Stimulated activated naive CD8-positive, alpha-beta T cell treated with anti-CD3 and anti-CD28 coated beads, Interleukin-15, amount 100 ng/mL, for 72 hours (primary cell): ENCODE results near the gene GLRA1.
"Not testable (repeated sequence)": the region's sequence is repeated elsewhere in the genome, so short reads cannot be mapped to it uniquely, and the experiment has no call there.

Experiments used
- ATAC-seq: fragments of 150-1000 bp; cut with Tn5 transposase; 2 replicates; pipeline ENCODE4 v1.10.0; 2021; ENCODE audit warnings: mild to moderate bottlenecking, moderate library complexity
- DNase-seq, 2 donors: peaks; one replicate each; pipeline ENCODE4 v3.0.0; 2021 to 2022
- H3K27ac Mint-ChIP-seq, 2 donors: one replicate each; pipeline ENCODE4 v1.8.0; 2022; ENCODE audit warnings: mild to moderate bottlenecking in 2 of 2, mixed read lengths in 2 of 2, moderate library complexity in 2 of 2
- H3K27me3 Mint-ChIP-seq: one replicate; pipeline ENCODE4 v1.8.0; 2022; ENCODE audit warnings: mixed read lengths
- H3K4me1 Mint-ChIP-seq: one replicate; pipeline ENCODE4 v1.8.0; 2022; ENCODE audit warnings: mild to moderate bottlenecking, mixed read lengths
- H3K4me3 Mint-ChIP-seq, 2 donors: one replicate each; pipeline ENCODE4 v1.8.0; 2022; ENCODE audit warnings: mild to moderate bottlenecking in 2 of 2, mixed read lengths in 2 of 2, moderate library complexity in 1 of 2
- H3K9me3 Mint-ChIP-seq, 2 donors: one replicate each; pipeline ENCODE4 v1.8.0; 2022; ENCODE audit warnings: mixed read lengths in 2 of 2

Gene GLRA1

GRCh38 chr5:151901611-151902010 lies 23.0 kb downstream of the GLRA1 start:
- Mint-ChIP-seq H3K27me3 (no peaks in the 10 kb centered on the region), H3K9me3 (no peaks in the 10 kb centered on the region), H3K4me1 (peaks cover 5% of the 10 kb centered on the region), H3K27ac (no peak overlapping the region), H3K4me3 (no peak overlapping the region)
- no peak for DNase-seq
- no peak for ATAC-seq

- no peaks in the 10 kb centered on the region for H3K27me3 Mint-ChIP-seq
- H3K4me1 Mint-ChIP-seq = peaks cover 5% of the 10 kb centered on the region
- H3K27ac Mint-ChIP-seq = no peak overlapping the region
- ATAC-seq = no peak
- H3K4me3 Mint-ChIP-seq = no peak overlapping the region
- no peak for DNase-seq
- no peaks in the 10 kb centered on the region for H3K9me3 Mint-ChIP-seq
These were observed 23.8 kb downstream of the GLRA1 start for GRCh38 chr5:151900891-151901290.

- no peak overlapping the region for H3K27ac Mint-ChIP-seq
- peaks cover 5% of the 10 kb centered on the region for H3K4me1 Mint-ChIP-seq
- H3K27me3 Mint-ChIP-seq = no peaks in the 10 kb centered on the region
- H3K4me3 Mint-ChIP-seq = no peak overlapping the region
- DNase-seq = no peak
- ATAC-seq = no peak
- H3K9me3 Mint-ChIP-seq = no peaks in the 10 kb centered on the region
These were observed 25.3 kb downstream of the GLRA1 start for GRCh38 chr5:151899399-151899798.

- no peak overlapping the region for H3K4me3 Mint-ChIP-seq
- H3K9me3 Mint-ChIP-seq = no peaks in the 10 kb centered on the region
- H3K27ac Mint-ChIP-seq = no peak overlapping the region
- DNase-seq (no peak), ATAC-seq (peak; percentile 65)
- H3K4me1 Mint-ChIP-seq = peaks cover 5% of the 10 kb centered on the region
- H3K27me3 Mint-ChIP-seq = no peaks in the 10 kb centered on the region
These were observed 26.8 kb downstream of the GLRA1 start for GRCh38 chr5:151897896-151898295.

GRCh38 chr5:151897020-151897552 lies 27.6 kb downstream of the GLRA1 start:
- no peak for DNase-seq
- Mint-ChIP-seq H3K27ac (no peak overlapping the region), H3K9me3 (no peaks in the 10 kb centered on the region), H3K4me1 (peaks cover 5% of the 10 kb centered on the region), H3K4me3 (no peak overlapping the region), H3K27me3 (no peaks in the 10 kb centered on the region)
- ATAC-seq = no peak

- no peak overlapping the region for H3K27ac Mint-ChIP-seq
- H3K9me3 Mint-ChIP-seq = no peaks in the 10 kb centered on the region
- H3K4me1 Mint-ChIP-seq = peaks cover 5% of the 10 kb centered on the region
- no peak for DNase-seq
- H3K4me3 Mint-ChIP-seq = no peak overlapping the region
- ATAC-seq = no peak
- no peaks in the 10 kb centered on the region for H3K27me3 Mint-ChIP-seq
These were observed 28.5 kb downstream of the GLRA1 start for GRCh38 chr5:151896031-151896691.

- no peak overlapping the region for H3K4me3 Mint-ChIP-seq
- no peak overlapping the region for H3K27ac Mint-ChIP-seq
- no peaks in the 10 kb centered on the region for H3K9me3 Mint-ChIP-seq
- DNase-seq (no peak), ATAC-seq (no peak)
- no peaks in the 10 kb centered on the region for H3K27me3 Mint-ChIP-seq
- H3K4me1 Mint-ChIP-seq = peaks cover 5% of the 10 kb centered on the region
These were observed 29.0 kb downstream of the GLRA1 start for GRCh38 chr5:151895660-151896030.

- DNase-seq, ATAC-seq, H3K4me1 Mint-ChIP-seq, H3K27me3 Mint-ChIP-seq, H3K27ac Mint-ChIP-seq, H3K4me3 Mint-ChIP-seq, H3K9me3 Mint-ChIP-seq: not testable (repeated sequence)
These were observed 31.2 kb downstream of the GLRA1 start for GRCh38 chr5:151893485-151893884.

- H3K4me1 Mint-ChIP-seq = no peaks in the 10 kb centered on the region
- no peak overlapping the region for H3K4me3 Mint-ChIP-seq
- no peak overlapping the region for H3K27ac Mint-ChIP-seq
- no peaks in the 10 kb centered on the region for H3K27me3 Mint-ChIP-seq
- DNase-seq (no peak), ATAC-seq (no peak)
- H3K9me3 Mint-ChIP-seq = no peaks in the 10 kb centered on the region
These were observed 32.3 kb downstream of the GLRA1 start for GRCh38 chr5:151892393-151892792.

- Mint-ChIP-seq H3K9me3 (no peaks in the 10 kb centered on the region), H3K4me3 (no peak overlapping the region), H3K27ac (no peak overlapping the region), H3K27me3 (no peaks in the 10 kb centered on the region), H3K4me1 (no peaks in the 10 kb centered on the region)
- DNase-seq (no peak), ATAC-seq (no peak)
These were observed 34.4 kb downstream of the GLRA1 start for GRCh38 chr5:151890299-151890698.

- no peak overlapping the region for H3K4me3 Mint-ChIP-seq
- H3K9me3 Mint-ChIP-seq = no peaks in the 10 kb centered on the region
- no peak for ATAC-seq
- DNase-seq = no peak
- H3K4me1 Mint-ChIP-seq = no peaks in the 10 kb centered on the region
- no peaks in the 10 kb centered on the region for H3K27me3 Mint-ChIP-seq
- H3K27ac Mint-ChIP-seq = no peak overlapping the region
These were observed 35.0 kb downstream of the GLRA1 start for GRCh38 chr5:151889614-151890013.

GRCh38 chr5:151886546-151887275 lies 37.9 kb downstream of the GLRA1 start:
- Mint-ChIP-seq H3K4me3 (no peak overlapping the region), H3K27ac (no peak overlapping the region), H3K4me1 (no peaks in the 10 kb centered on the region), H3K9me3 (no peaks in the 10 kb centered on the region), H3K27me3 (no peaks in the 10 kb centered on the region)
- ATAC-seq (no peak), DNase-seq (no peak)

- DNase-seq (no peak), ATAC-seq (no peak)
- Mint-ChIP-seq H3K27me3 (no peaks in the 10 kb centered on the region), H3K27ac (no peak overlapping the region), H3K9me3 (no peaks in the 10 kb centered on the region), H3K4me3 (no peak overlapping the region), H3K4me1 (no peaks in the 10 kb centered on the region)
These were observed 39.3 kb downstream of the GLRA1 start for GRCh38 chr5:151885138-151885908.

- DNase-seq = no peak
- Mint-ChIP-seq H3K27ac (no peak overlapping the region), H3K4me3 (no peak overlapping the region), H3K27me3 (no peaks in the 10 kb centered on the region), H3K9me3 (peaks cover 5 to 16% of the 10 kb centered on the region in 2 donors), H3K4me1 (no peaks in the 10 kb centered on the region)
- ATAC-seq = no peak
These were observed 42.9 kb downstream of the GLRA1 start for GRCh38 chr5:151881621-151882225.

GRCh38 chr5:151880324-151880723 lies 44.3 kb downstream of the GLRA1 start:
- no peak overlapping the region for H3K4me3 Mint-ChIP-seq
- ATAC-seq = no peak
- H3K27ac Mint-ChIP-seq = no peak overlapping the region
- peaks cover 11 to 21% of the 10 kb centered on the region in 2 donors for H3K9me3 Mint-ChIP-seq
- H3K4me1 Mint-ChIP-seq = no peaks in the 10 kb centered on the region
- DNase-seq = no peak
- no peaks in the 10 kb centered on the region for H3K27me3 Mint-ChIP-seq
